Transverse colon (tissue), 4 donors: ENCODE results near the gene ARFGAP3. TPM values are rescaled to one million over a fixed set of nuclear protein-coding genes. Genes with fewer than 3 reads are reported as not detected.

ENCODE experiments used
- DNase-seq: peaks from one replicate; pipeline ENCODE4 v3.0.0-alpha.2; 2019
- H3K27ac ChIP-seq, 4 donors: fragments of 200-600 bp; sonication (generic); 2 replicates each; pipeline ENCODE4 v1.5.1; 2016 to 2018; ENCODE audit warnings: inconsistent platforms in 4 of 4
- H3K27me3 ChIP-seq: fragments of 200-600 bp; sonication (generic); 2 replicates; pipeline ENCODE4 v1.5.1; 2017; ENCODE audit warnings: inconsistent platforms
- H3K36me3 ChIP-seq, 4 donors: fragments of 200-600 bp; sonication (generic); 2 replicates each; pipeline ENCODE4 v1.5.1; 2017 to 2019; ENCODE audit warnings: inconsistent platforms in 4 of 4
- H3K4me1 ChIP-seq, 4 donors: fragments of 200-600 bp; sonication (generic); 2 replicates each; pipeline ENCODE4 v1.5.1; 2017 to 2020; ENCODE audit warnings: inconsistent platforms in 4 of 4
- H3K4me3 ChIP-seq, 4 donors: fragments of 200-600 bp; sonication (generic); 1 replicate in 1 of 4; 2 replicates in 3 of 4; pipeline versions ENCODE4 v1.5.1 to v1.6.1; 2017 to 2019; ENCODE audit warnings: inconsistent platforms in 4 of 4
- H3K9me3 ChIP-seq, 2 donors: fragments of 200-600 bp; sonication (generic); 2 replicates each; pipeline ENCODE4 v1.5.1; 2017 to 2019; ENCODE audit warnings: inconsistent platforms in 2 of 2
- EP300 ChIP-seq: sonication (generic); formaldehyde crosslinking; IDR thresholded peaks from one replicate; pipeline ENCODE4 v1.6.1; 2017; ENCODE audit warnings: antibody characterized with exemption, low read depth
- POLR2A ChIP-seq: fragments of 450-650 bp; IDR thresholded peaks from one replicate; pipeline ENCODE4 v1.6.1; 2016; ENCODE audit warnings: antibody characterized with exemption, mild to moderate bottlenecking, moderate library complexity
- POLR2AphosphoS5 ChIP-seq, 3 donors: sonication (generic); formaldehyde crosslinking; IDR thresholded peaks; one replicate each; pipeline ENCODE4 v1.6.1; 2016; ENCODE audit warnings: antibody characterized with exemption in 3 of 3
- WGBS, 2 donors: methylation state at CpG; one replicate each; pipeline ENCODE4 v1.1.5; 2018; ENCODE audit warnings: low coverage in 1 of 2; 5-methylcytosine and 5-hydroxymethylcytosine counted together
- in situ Hi-C, 4 donors: fragments of 200-750 bp; cut with MboI; loops; one replicate each; pipeline versions ENCODE4 v1.15.0 to v1.15.1; 2017; ENCODE audit warnings: low sequenced_read_pairs in 3 of 4, low pct_ligation_motif_present in 1 of 4, low pct_unique_long_range_greater_than_20kb in 1 of 4
- intact Hi-C: fragments of 100-400 bp; cut with DNase I; formaldehyde crosslinking; loops from one replicate; pipeline ENCODE4 v1.15.1; 2023; ENCODE audit warnings: low total_unique reads
- total RNA-seq, 4 donors: library from RNA; depleted of rRNA; stranded (reverse); fragments of >200 nt; gene quantifications; one replicate each; pipeline ENCODE4 v1.1.0, GENCODE V29; 2016
- TF ChIP-seq, protein P1 (sequence below), 5 experiments: fragments of 200-600 bp in 3 of 5; fragments of 450-650 bp in 2 of 5; sonication (generic) in 3 of 5; IDR thresholded peaks; 1 replicate in 2 of 5; 2 replicates in 3 of 5; pipeline ENCODE4 v1.5.1; 2016 to 2017; ENCODE audit warnings: antibody characterized with exemption in 5 of 5, inconsistent platforms in 3 of 5, mild to moderate bottlenecking in 2 of 5, moderate library complexity in 1 of 5

Gene ARFGAP3
- total RNA-seq, 4 donors from 2014 or later: 24.3 to 43.5 (median 33.3) TPM

DNA sequence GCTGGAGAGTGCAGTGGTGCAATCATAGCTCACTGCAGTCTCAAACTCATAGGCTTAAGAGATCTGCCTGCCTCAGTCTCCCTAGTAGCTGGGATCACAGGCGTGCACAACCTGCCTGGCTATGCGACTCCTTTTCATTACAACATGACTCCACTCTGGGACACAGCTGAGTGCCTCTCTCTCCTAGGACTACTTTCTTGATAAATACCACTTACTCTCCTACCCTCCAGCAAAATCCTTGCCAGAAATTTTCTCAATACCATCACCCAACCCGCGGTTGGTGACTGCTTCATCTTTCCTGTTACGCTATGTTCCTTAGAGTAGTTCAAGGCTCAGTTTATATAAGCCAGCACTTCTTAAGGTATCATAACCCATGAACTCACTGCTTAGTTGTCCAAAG lies 26.9 kb downstream of the ARFGAP3 start:
- no peak overlapping the region for H3K27ac ChIP-seq
- no peak overlapping the region for H3K4me3 ChIP-seq
- in situ Hi-C loops: no loop called here
- H3K36me3 ChIP-seq: peaks cover 0 to 71% (median 30%) of the 10 kb centered on the region in 4 donors
- WGBS, 2 donors: 94 to 100% methylated on average over 5 of the region's 5 CpGs
- H3K4me1 ChIP-seq: no peaks in the 10 kb centered on the region
- no peaks in the 10 kb centered on the region for H3K9me3 ChIP-seq
- no peaks in the 10 kb centered on the region for H3K27me3 ChIP-seq
- TF ChIP-seq EP300: no peak
- TF ChIP-seq, protein P1, sequence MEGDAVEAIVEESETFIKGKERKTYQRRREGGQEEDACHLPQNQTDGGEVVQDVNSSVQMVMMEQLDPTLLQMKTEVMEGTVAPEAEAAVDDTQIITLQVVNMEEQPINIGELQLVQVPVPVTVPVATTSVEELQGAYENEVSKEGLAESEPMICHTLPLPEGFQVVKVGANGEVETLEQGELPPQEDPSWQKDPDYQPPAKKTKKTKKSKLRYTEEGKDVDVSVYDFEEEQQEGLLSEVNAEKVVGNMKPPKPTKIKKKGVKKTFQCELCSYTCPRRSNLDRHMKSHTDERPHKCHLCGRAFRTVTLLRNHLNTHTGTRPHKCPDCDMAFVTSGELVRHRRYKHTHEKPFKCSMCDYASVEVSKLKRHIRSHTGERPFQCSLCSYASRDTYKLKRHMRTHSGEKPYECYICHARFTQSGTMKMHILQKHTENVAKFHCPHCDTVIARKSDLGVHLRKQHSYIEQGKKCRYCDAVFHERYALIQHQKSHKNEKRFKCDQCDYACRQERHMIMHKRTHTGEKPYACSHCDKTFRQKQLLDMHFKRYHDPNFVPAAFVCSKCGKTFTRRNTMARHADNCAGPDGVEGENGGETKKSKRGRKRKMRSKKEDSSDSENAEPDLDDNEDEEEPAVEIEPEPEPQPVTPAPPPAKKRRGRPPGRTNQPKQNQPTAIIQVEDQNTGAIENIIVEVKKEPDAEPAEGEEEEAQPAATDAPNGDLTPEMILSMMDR (IDR thresholded peaks at IDR 0.05): no peak
- no peak for TF ChIP-seq POLR2A
- TF ChIP-seq POLR2AphosphoS5 (IDR thresholded peaks at IDR 0.05): no peak
- intact Hi-C loops: no loop called here
- no peak for DNase-seq

DNA sequence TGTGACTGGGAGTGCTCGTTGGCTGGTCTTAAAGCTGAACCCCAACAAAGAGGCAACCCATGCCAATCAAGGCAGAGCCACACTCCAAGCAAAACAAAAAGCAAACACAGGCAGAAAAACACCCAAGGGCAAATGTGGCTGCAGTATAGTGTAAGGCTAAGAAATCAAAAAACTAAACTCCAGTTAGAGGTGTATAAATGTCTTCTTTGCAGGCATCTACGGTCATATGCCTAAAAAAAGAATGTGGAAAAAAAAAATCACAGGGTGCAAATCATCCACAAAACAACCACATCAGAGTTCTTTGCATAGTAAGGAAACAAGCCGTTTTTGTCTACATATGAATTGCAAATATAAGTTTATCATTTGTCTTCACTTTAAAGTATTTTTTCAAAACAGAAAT lies 27.8 kb downstream of the ARFGAP3 start:
- TF ChIP-seq, protein P1 (IDR thresholded peaks at IDR 0.05): no peak
- TF ChIP-seq EP300: no peak
- no peak for TF ChIP-seq POLR2A
- no peak for TF ChIP-seq POLR2AphosphoS5 (IDR thresholded peaks at IDR 0.05)
- Histone ChIP-seq H3K4me3 (no peak overlapping the region), H3K27ac (no peak overlapping the region), H3K36me3 (peaks cover 0 to 71% (median 27%) of the 10 kb centered on the region in 4 donors), H3K4me1 (no peaks in the 10 kb centered on the region), H3K9me3 (no peaks in the 10 kb centered on the region), H3K27me3 (no peaks in the 10 kb centered on the region)
- in situ Hi-C loops (no loop called here), intact Hi-C loops (no loop called here)
- DNase-seq: no peak
- 69 to 85% methylated on average over 3 of the region's 3 CpGs for WGBS, 2 donors

DNA sequence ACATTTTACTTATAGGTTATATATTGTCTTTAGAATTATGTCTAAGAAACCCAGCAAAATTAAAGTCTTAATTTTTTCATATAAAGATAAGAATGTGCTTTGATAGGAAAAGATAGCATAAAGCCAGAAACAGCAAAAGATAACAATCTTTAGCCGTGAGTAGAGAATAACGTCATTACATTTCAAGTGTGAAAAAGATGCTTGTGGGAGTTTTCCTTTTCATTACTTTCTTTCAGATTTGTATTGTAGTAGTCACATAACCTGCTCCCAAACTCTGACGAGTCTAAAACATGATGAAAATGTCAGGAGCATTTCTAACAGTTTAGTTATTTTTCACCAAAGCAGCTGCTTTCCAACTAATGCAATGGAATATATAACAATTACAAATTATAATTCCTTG lies 31.3 kb downstream of the ARFGAP3 start:
- no peak overlapping the region for H3K27ac ChIP-seq
- TF ChIP-seq, protein P1 (IDR thresholded peaks at IDR 0.05): no peak
- TF ChIP-seq POLR2AphosphoS5 (IDR thresholded peaks at IDR 0.05) (no peak), POLR2A (no peak)
- 76 to 85% methylated on average over 3 of the region's 3 CpGs for WGBS, 2 donors
- no peaks in the 10 kb centered on the region for H3K27me3 ChIP-seq
- in situ Hi-C loops (no loop called here), intact Hi-C loops (no loop called here)
- no peak overlapping the region for H3K4me3 ChIP-seq
- H3K36me3 ChIP-seq: peaks cover 0 to 67% (median 22%) of the 10 kb centered on the region in 4 donors
- no peaks in the 10 kb centered on the region for H3K9me3 ChIP-seq
- DNase-seq: no peak
- H3K4me1 ChIP-seq: no peaks in the 10 kb centered on the region

DNA sequence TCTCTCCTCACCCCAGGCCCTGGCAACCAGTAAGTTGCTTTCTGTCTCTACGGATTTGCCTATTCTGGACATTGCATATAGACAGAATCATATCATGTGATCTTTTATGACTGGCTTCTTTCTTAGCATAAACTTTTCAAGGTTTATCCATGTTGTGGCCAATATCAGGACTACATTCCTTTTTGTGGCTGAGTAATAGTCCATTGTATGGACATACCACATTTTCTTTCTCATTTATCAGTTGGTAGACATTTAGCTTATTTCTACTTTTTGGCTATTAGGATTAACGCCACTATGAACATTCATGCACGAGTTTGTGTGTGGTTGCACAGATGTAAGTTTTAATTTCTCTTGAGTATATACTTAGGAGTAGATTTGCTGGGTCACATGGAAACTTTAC lies 35.7 kb downstream of the ARFGAP3 start:
- 90 to 94% methylated on average over 3 of the region's 3 CpGs for WGBS, 2 donors
- Histone ChIP-seq H3K27me3 (no peaks in the 10 kb centered on the region), H3K9me3 (no peaks in the 10 kb centered on the region), H3K4me3 (no peak overlapping the region), H3K27ac (no peak overlapping the region), H3K4me1 (no peaks in the 10 kb centered on the region), H3K36me3 (peaks cover 0 to 39% (median 11%) of the 10 kb centered on the region in 4 donors)
- intact Hi-C loops (no loop called here), in situ Hi-C loops (no loop called here)
- DNase-seq: no peak
- TF ChIP-seq POLR2A: no peak
- TF ChIP-seq POLR2AphosphoS5 (IDR thresholded peaks at IDR 0.05): no peak
- no peak for TF ChIP-seq EP300
- TF ChIP-seq, protein P1 (IDR thresholded peaks at IDR 0.05): no peak
